Stimulated activated CD4-positive, alpha-beta T cell treated with anti-CD3 and anti-CD28 coated beads, Interleukin-12 subunit alpha, Interleukin-12 subunit beta, amount 100 ng/mL, for 48 hours (primary cell): ENCODE data around the gene MDFIC.

Source experiments
- DNase-seq, 3 donors: peaks; one replicate each; pipeline ENCODE4 v3.0.0-alpha.2; 2020; ENCODE audit warnings: low read depth in 2 of 3, low spot score in 1 of 3

MDFIC gene

GRCh38 chr7:114949231-114949630, 27.3 kb downstream of the MDFIC start:
- no peak for DNase-seq

DNA sequence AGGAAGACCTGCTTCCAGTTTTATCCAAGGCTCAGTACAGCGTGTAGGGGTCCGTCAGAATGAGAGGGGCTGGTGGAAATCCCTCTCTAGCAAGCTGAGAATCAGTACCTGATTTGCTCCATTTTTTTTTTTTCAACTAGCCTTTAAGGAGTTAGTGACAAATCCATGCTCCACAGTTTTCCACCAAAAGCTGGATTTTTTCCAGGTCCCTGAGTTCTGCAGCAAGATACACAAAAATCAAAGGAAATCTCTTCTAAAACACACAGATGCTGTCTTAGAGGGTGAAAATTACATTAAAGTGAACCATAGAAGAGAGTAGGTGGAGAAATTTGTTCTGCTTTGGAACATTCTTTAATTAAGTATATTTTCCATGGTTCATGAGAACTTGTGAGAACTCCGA, 30.4 kb downstream of the MDFIC start:
- DNase-seq = no peak

- no peak for DNase-seq
These were observed 31.8 kb downstream of the MDFIC start for GRCh38 chr7:114953724-114954123.

DNA sequence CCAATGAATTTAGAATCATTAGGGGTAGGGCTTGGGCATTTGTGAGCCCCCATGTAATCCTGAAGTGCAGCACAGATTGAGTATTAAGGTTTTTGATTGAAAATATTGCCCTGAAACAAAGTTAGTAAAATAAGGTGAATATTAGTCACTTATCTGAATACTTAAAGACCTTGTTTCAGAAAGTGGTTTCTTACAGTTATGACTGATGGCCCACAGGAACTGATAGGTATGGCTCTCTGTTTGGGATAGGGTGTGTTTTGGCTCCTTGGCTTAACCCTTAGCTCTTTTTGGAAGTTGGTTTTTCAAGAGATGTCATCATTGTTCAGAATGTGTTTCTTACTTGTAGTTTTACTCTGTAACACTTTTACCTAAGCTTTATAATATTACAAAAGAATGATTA, 34.8 kb downstream of the MDFIC start:
- no peak for DNase-seq

DNA sequence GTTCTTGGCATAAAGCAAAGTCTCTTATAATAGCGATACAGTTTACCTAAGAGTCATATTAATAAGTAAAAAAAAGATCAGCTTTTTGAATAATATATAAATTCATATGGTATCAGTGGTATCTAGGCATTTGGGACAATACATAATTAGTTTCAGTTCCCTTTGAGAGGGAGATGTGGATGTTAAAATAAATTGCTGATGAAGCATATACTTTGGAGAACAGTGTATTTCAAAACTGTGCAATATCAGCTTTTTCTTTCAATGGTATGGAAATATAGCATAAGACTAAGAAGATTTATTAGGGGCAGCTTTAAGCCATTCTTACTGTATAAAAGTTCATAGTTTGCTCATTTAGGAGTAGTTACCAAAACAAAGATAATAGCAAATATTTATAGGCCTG, 35.5 kb downstream of the MDFIC start:
- DNase-seq = no peak

DNA sequence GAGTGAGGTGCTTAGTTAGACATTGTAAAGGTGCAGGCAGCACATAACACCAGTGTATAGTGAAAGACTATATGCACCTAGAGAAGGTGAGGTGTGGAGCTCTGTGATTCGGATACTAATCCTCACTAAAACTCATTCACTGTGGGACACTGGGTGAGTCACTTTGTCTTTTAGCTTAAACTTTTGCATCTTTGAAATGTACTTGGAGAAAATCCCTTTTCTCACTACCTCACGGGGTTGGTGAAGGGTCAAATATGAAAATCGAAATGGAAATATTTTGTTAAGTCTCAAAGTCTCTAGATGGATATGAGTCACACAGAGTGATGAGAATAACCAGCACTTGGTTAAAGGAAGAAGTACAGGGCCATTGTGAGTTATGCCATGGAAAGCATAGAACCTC, 38.0 kb downstream of the MDFIC start:
- no peak for DNase-seq

DNA sequence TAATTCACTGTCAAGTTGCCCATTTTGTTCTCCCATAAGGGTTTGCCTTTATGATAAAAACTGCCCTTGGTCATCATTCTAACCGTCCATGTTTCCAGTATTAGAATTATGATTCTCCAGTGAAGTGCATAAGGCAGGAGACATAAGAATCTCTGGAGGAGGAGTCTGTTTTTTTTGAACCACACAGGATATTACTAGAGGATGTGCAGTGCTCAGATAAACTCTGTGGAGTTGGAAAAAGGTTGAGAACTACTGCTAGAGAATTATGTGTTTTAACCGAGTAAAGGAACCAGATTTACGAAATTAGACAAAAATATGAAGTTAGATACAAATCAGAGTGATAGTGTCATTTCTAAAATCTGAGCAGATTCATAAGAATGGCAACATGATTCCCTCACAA, 40.5 kb downstream of the MDFIC start:
- no peak for DNase-seq

DNA sequence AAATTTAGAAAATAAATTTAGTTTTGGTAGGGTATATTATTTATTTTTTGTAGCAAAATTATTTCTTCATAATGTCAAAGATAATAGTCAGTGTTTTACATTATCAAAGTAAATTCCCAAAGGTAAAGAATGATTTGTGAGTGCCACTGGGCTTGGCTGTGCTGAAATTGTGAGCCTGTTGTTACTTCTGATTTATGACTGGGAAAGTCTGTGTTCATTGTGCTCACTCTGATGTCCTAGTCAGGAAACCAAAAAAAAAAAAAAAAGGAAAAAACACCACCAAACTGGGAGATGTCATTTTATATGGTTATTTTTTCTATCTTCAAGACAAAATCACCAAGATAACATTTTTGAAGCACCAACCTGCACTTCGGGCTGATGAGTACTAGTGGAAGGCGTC, 44.3 kb downstream of the MDFIC start:
- no peak for DNase-seq

- DNase-seq = no peak
These were observed 47.2 kb downstream of the MDFIC start for GRCh38 chr7:114969096-114969495.

GRCh38 chr7:114970308-114970707, 48.4 kb downstream of the MDFIC start:
- DNase-seq = no peak

- no peak for DNase-seq
These were observed 48.8 kb downstream of the MDFIC start for GRCh38 chr7:114970732-114971131.

- no peak for DNase-seq
These were observed 50.7 kb downstream of the MDFIC start for GRCh38 chr7:114972567-114972966.

GRCh38 chr7:114973147-114973546, 51.3 kb downstream of the MDFIC start:
- DNase-seq = no peak

DNA sequence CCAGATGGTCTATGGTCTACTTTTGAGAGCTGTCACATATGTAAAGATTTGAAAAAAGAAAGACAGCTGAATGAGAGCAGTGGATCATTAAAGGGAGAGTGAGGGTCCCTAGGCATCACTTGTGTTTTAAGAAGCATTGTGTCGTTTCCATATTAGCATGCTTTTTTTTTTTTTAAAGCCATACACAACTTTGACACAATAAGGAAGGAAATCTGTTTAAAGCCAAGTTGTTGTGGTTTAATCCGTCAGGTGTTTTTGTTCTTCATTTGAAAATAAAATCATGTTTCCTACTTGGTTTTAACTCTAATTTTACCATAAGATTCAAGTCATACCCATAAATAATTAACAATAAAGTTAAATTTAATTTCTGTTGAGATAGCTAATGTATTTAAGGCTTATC, 53.5 kb downstream of the MDFIC start:
- no peak for DNase-seq

- no peak for DNase-seq
These were observed 54.8 kb downstream of the MDFIC start for GRCh38 chr7:114976666-114977065.

GRCh38 chr7:114977277-114977676, 55.4 kb downstream of the MDFIC start:
- no peak for DNase-seq

- DNase-seq = no peak
These were observed 57.5 kb downstream of the MDFIC start for GRCh38 chr7:114979388-114979787.

- no peak for DNase-seq
These were observed 58.1 kb downstream of the MDFIC start for GRCh38 chr7:114979803-114980507.

DNA sequence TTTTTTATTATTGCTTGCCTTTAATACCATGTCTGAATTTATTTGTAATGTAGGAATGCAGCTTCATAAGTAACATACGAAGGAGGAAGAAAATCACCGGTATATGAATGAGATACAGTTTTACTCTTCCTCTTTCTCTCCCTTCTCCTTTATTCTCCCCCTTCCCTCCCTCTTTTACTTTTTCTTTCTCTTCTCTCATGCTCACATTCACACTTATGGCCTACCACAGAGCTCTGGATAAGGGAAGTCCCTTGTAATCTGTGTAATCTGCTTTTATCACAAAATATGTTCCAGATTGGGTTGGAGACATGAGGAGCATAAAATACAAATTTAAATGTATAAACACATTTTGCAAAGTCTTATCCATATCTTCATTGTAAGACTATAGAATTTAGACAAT, 59.4 kb downstream of the MDFIC start:
- DNase-seq = no peak

DNA sequence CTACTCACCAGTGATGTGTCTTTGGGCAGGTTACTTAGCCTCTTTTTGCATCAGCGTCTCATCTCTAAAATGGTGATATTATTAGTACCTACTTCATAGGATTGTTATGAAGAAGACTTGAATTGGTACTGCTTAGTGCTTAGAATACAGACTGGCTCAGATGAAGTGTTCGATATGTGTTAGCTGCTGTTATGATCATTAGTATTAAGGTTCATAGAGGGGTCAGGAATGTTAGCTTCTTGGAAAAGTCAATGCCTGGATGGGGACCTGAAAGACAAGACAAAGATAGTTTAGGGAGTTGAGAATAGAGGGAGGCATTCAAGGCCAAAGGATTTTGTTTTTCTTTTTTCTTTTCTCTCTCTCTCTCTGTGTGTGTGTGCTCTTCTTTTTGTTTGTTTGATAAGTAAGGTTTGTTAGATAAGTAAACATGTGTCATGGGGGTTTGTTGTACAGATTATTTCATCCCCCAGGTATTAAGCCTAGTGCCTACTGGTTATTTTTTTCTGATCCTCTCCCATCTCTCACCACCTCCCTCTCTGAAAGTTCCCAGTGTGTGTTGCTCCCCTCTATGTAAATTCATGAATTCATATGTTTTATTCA, 63.3 kb downstream of the MDFIC start:
- no peak for DNase-seq

- no peak for DNase-seq
These were observed 64.6 kb downstream of the MDFIC start for GRCh38 chr7:114986190-114987180.

DNA sequence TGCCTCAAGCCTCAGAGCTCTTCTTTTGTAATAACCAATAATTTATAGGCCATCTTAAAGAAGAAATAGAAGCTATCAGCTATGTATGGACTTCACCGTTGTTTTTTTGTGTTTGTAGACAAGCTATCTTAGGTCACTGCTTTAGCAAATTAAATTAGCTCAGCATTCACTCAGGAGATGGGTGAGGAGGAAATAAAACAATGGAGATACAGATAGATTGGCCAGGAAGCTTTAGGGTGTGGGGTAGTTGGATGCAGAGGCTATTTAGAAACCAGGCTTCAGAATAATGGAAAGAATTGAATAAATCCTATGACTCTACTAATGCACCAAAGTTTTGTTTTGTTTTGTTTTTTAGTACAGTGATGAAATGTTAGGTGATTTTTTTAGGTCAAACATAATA, 66.1 kb downstream of the MDFIC start:
- no peak for DNase-seq
